ENCODE results near the gene TTC7B.

GRCh38 chr14:90651271-90651804 is 164.9 kb downstream of the TTC7B start:
- TF ChIP-seq CTCF (IDR thresholded peaks at IDR 0.05; ENCODE audit: extremely low read depth in 1 of 2, insufficient read depth in 1 of 2, low read depth in 1 of 2, low read length in 2 of 2) (no peak), POLR2A (IDR thresholded peaks at IDR 0.05; ENCODE audit: low read depth, low read length) (no peak), POLR2AphosphoS5 (IDR thresholded peaks at IDR 0.05; ENCODE audit: insufficient read depth, low read depth, low read length) (no peak), EZH2 (IDR thresholded peaks at IDR 0.05; ENCODE audit: borderline replicate concordance, low read depth, low read length, severe bottlenecking) (no peak)

Measured in endothelial cell of umbilical vein (primary cell).